Effector CD8-positive, alpha-beta T cell (primary cell): Measurements from ENCODE around the gene ADAMTS17.

Source experiments
- DNase-seq: peaks from one replicate; lab custom pipeline; 2025; lab: John Stamatoyannopoulos, UW

Gene ADAMTS17

DNA sequence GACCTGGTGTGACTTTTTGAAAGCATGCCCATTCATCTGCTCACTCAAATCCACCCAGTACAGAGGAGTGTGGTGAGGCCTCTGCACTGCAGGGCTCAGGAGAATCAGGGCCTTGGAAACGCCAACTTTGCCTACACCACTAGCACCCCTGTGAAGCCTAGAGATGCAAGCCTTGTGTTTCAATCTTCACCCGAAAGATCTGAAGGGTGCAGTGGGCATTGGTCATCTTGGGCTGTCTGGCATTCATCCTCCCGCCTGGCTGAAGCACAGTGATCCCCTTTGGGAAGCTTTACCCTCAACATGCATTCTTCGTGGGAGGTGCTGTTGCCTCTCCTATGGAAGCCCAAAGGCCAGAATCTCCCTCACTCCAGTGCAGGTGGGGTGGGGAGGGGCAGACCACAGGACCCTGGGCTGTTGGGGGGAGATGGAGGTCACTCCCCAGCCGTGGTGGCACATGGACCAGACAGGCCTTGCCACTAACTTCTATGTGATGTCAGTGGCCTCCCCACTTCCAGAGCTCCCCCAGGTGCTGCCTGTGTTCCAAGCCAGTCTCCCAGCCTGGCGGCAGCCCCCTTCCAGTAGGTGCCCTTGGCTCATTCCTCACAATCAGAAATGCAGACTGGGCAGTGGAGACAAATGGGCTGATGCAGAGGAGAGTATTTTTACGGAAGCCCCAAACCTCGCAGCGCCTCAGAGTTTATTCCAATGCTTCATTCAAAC lies 92.5 kb downstream of the ADAMTS17 start:
- no peak for DNase-seq

DNA sequence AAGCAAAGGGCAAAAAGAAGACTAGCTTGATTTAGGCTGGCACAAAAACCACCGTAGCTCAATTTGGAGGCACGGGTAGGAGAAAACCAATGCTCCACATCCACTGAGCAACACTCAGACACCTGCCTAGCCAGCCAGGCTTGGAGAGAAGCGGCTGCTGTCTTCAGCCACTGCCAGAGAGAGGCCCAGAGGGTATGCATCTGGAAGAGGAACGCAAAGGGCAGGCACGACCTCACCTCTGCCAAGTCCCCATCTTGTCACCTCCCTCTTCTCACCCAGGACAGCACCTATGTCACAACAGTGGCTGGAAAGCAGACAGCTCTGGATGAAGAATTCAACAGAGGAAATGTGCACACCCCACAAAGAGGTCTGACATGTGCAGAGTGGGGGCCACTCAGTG lies 93.5 kb downstream of the ADAMTS17 start:
- DNase-seq: no peak

DNA sequence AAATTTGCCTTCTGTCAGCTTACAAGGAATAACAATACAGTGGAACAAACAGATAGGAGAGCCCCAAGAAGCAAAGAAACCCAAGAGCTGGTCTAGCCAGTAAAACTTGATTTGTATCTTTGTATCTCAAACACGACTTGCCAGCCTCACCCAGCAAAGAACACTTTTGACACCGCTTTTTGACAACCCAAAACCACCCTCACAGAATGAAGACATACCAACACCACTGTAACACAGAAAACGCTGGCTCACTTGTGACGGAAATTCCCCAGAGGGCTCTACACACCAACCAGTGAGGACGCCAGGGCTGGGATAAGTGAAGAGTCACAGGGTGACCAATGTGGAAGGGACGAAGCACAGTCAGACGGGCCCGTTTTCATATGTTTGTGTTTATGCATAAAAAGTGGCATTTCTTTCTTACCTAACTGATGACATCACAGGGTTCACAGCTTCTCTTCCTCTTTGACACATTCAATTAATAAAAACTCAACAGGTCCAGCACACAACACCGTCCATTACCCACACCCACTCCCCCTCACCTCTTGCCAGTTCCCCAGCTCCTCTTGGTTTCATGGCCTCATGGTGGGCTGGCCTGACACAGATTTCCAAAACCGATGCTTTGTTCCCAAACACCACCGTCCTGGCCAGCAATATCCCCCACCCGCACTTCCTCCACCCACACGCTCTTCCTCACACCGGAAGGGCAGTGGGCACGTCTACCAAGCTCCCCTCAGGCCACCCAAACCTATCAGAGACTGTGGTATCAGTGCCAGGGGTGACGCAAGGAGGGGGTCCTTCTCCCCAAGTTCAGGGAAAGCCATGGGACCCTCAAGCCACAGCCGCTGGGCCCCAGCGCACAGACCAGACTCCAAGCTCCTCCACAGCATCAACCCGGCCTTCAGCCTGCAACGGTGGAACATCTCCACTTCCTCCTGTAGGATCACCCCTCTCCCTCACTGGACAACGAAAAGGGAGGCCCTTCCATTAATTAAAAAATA lies 94.2 kb downstream of the ADAMTS17 start:
- DNase-seq: no peak

DNA sequence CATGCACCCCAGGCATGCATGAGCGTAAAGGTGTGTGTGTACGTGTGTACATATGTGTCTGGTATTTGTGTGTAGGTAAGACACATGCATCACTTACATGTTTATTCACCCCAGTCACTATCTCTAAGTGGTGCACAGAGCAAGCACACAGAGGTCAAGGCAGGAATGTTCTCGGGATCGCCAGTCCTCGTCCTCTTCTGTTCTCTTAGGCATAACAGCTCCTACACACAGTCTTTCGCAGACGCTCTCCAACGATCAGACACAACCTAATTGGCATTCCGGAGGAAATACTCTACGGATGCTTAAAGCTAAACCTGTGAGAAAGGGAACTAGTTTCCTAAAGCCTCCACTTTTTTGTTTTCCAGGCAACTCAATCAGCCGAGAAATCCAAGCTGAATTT lies 95.9 kb downstream of the ADAMTS17 start:
- no peak for DNase-seq

DNA sequence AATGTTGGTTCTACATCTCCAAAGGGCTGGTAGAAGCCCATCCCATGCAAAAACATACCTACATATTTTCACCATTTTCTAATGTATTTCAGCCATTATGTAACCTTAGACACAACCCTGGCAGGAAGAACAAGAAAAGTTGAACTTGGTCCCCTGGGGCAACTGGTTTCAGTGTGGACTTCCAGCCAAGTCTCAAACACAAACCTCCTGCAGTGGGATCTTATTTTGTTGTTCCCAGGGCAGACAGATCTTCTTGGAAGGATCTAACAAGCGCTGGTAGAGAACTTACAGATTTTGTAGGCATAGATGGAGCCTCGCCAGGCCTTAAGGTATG lies 96.3 kb downstream of the ADAMTS17 start:
- DNase-seq: no peak

DNA sequence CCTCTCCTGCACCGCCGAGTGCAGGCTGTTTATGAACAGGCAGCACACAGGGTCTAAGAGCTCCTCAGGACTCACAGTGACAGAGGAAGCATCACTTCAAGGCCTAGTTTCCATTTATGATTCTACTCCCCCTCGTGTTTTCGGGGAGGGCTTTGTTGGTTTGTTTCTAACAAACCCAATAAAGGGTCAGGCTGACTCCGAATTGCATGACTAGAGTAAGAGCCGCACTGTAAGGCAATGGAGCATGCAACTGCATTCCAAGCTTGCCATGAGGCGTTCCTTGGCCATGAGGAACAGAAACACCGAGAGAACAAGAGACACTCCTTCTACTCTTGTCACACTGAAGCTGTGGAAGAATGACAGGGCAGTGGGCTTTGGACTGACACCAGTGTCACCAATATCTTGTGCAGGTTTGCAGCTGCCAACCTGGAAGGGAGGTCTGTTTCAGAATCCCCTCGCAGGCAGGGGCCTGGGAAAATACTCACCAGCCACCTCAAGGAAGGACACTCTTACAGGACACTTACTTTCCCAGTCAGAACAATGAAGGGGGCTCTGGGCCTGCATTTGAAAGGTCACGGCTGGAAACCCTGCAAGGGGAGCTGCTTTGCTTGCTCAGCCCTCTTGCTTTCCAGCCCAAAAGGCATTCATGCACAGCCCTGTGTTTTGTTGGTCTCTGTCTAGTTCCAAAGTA lies 96.8 kb downstream of the ADAMTS17 start:
- no peak for DNase-seq

DNA sequence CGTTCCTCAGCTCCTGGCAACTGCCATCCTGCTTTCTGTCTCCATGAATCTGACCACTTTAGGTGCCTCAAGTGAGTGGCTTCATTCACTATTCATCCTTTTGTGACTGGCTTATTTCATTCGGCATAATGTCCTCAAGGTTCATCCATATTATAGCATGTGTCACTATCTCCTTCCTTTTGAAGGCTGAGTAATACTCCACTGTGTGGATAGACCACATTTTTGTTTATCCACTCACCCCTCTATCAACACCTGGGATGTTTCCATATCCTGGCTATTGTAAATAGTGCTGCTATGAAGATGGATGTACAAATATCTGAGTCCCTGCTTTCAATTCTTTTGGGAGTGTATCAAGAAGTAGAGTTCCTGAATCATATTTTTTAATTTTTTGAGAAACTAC lies 98.8 kb downstream of the ADAMTS17 start:
- no peak for DNase-seq

DNA sequence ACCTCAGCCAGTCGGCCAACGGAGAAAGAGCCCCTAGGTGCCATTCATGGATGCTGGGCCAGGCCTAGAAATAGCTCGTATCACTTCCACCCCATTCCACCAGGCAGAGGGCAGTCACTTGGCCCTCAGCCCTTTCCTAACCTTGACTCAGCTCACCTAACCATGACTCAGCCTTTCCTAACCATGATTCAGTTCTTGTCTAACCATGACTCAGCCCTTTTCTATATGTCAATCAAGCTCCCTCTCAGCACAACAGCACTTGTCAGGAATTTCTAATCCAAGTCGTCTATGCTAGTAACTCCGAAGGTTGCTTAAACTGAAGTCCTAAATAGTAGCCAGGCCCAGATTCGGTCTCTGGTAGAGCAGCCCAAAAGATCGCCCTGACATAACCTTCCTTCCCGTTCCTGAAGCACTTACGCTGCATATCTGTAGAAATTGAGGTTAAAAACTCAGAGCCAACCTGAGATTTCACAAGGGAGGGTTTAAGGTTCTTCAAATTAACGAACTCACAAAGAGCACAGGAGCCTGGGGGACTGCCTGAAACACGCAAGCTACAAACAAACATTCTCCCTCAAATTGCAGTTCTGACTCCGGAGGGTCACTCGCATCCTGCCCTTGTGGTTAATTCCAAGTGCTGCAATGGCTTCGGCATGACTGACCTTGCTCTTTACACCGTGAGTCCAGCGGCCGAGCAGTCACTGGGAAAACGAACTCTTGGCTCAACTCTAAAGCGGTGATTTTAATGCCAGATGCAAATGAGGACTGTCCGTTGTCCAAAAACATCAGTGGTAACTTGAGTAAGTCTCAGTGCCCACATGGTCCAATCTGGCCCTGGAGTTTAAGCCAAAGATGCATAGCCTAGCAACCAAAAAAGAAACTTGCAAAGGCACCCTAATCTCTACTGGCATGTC lies 99.9 kb downstream of the ADAMTS17 start:
- no peak for DNase-seq

DNA sequence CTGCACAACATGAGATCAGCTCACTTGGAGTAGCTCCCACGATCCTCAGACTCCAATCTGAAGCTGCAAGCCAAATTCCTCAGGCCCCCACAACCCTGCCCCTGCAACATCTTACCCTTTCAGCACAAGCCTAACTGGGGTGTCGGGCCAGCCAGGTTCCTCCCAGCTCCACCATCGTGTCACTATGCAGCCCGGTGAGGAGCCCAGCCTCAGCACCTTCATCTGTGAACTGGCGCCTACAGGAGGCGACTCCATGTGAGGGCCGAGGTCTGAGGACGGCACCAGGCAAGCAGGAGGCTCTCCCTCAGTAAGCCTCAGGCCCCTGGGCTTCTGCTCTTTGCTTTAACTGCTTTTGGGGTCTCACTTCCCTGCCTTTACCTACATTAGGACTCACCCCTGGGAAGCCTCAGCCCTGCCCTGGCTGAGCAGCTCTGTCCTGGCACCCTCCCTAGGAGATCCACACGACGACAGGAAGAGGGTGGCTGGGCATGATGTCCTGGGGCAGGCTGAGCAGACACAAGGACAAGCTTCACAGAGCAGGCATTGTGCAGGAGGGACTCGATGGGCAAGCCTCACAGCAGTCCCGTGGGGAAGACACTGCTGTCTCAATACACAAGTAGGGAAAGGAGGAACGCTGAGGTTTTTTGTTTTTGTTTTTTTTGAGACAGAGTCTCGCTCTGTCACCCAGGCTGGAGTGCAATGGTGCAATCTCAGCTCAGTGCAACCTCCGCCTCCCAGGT lies 104.6 kb downstream of the ADAMTS17 start:
- no peak for DNase-seq

DNA sequence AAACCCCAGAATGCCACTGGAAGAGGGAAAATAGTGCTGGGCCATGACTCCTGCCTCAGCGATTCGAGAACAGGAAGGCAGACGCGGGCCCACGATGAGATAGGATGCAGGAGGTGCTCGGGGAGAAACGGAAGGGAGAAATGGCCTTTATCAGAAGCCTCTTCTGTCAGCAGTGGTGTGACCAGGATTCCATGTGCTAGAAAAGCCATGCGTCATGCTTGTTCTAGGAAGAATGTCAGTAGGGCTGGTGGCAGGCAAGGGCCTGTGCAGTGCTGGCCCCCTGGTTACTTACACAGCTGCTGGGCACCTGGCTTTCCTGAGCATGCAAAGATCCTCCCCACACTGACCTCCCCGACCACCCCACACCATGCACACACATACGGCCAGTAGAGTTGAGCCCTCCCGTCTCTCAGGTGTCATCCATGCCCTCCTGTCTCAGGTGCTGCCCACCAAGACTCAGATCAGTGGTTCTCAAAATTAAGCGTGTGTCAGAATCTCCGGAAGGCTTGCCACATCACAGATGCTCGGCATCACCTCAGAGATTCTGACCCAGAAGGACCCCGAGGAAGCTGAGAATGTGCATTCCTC lies 106.7 kb downstream of the ADAMTS17 start:
- DNase-seq: no peak

DNA sequence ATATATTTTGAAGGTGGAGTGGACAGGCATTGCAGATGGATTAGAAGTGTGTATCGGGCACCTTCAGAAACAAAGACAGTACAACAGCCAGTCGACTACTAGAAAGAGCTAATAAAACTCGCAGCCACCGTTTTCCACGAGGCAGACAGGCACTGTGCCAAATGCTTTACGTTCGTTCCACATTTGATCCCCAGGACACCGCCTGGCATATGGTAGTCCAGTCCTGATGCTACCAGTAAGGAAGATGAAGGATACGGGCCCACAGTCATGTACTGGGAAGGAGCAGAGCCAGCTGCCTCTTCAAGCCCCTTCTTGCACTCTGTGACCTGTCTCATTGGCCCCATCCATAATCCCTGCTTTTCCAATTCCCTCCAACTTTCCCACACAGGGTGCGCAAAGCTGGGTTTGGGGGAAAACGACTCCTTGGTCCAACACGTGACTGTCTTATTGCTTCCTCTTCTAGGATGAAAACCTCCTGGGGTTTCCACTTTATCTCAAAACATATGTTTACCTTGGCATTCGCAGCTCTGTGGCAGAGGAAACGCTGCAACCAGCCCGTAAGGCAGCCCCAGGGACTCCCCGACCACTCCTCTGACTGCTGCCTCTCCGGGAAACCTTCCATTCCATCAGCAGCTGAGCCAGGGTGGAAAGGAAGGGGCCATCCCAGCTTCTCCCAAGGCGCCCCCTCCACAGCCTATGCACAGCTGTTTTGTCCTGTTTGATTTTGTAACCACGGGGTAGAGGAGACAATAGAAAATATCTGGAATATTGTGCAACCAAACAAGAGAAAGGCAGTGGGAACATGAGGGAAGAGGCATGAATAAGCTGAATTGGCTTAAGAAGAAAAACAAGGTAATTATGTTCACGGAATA lies 107.4 kb downstream of the ADAMTS17 start:
- DNase-seq: no peak

DNA sequence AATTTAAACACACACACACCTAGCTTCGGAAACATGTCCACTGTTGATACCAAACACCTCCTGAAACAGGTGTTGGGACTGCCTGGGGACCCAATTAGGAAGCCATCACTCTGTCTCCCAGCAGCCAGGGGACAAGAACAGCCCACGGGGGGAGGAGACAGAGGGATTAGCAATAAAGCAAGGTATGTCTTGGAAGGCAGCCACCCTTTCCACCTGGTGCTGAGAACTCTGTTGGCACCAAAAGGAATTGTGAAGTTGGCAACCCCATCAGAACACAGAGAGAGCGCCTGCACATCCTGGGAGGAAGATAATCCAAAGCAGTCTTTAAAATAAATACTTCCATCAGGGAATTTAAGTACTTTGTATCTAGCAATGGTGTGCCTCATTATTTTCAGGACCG lies 111.0 kb downstream of the ADAMTS17 start:
- DNase-seq: no peak

DNA sequence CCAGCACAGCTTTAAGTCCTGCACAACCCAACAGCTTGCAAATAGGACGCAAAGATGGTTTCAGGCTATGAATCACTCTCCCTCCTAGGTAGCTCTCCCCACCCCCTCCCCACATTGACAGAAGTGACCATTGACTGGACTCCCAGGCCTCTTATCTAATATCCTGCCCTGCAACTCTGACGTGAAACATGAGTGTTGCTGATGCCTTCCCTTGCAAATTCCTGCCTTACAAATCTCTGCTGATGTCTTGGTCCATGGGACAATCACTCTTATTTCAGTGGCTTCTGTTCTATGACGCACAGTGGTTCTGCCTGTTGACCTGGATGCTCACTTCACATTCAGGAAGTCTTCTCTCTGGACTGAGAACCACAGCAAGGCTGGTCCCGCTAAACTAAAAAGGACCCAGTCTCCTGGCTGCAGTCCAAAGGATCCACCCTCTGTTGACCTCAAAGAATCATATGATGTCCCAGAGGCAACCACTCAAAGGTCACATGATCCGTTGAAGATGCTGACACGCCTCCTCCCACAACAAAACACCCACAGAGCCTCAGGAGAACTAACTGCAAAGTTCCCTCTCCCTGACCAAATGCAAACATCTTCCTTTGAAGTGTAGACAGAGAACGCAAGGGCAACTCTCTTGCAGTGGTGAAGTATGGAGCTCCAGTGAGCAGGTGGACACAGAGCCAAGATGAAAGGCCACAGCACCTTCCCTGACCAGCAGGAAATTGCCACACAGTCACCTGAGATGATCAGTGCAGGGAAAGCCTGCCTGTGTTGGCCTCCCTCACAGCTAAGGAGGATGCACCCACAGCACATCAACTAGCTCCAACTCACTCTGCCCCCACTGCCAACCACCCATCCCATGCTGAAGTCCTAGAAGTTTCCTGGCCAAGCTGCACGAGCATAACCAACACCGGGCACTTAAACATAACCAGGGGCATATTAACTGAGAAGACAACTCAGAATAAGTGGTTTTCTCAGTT lies 112.3 kb downstream of the ADAMTS17 start:
- peak; percentile 27 for DNase-seq

DNA sequence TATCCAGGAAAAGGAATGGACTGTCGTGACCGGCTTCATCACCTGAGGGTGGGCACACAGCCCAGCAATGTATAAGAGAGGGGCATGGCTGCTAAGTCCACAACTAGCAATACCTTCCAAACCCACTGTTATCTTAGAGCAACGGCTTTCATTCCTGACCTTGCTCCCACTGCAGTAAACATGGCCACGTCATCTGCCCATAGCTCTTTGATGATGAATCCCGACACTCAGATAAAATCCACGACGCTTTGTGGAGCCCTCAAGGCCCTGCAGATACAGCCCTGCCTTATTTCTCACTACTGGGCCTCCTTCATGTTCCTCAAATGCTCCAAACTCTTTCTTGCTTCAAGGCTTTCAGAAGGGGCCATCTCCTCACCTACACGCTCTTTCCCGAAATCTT lies 114.0 kb downstream of the ADAMTS17 start:
- DNase-seq: no peak

DNA sequence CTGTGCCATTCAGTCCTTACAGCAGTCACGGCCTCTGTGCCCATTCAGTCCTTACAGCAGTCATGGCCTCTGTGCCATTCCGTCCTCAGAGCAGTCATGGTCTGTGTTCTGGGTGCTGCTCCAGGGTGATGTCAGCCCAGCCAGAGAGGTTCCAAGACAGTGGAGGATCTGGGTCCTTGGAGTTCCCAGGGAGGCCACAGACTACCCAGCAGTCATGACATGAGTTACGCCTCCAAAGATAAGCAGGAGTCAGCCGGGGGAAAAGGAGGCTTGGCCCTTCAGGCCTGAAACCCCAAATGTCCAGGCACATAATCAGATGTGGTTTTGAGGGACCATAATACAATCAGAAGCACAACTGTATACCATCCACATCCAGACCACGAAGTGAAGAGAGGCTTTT lies 115.7 kb downstream of the ADAMTS17 start:
- no peak for DNase-seq

DNA sequence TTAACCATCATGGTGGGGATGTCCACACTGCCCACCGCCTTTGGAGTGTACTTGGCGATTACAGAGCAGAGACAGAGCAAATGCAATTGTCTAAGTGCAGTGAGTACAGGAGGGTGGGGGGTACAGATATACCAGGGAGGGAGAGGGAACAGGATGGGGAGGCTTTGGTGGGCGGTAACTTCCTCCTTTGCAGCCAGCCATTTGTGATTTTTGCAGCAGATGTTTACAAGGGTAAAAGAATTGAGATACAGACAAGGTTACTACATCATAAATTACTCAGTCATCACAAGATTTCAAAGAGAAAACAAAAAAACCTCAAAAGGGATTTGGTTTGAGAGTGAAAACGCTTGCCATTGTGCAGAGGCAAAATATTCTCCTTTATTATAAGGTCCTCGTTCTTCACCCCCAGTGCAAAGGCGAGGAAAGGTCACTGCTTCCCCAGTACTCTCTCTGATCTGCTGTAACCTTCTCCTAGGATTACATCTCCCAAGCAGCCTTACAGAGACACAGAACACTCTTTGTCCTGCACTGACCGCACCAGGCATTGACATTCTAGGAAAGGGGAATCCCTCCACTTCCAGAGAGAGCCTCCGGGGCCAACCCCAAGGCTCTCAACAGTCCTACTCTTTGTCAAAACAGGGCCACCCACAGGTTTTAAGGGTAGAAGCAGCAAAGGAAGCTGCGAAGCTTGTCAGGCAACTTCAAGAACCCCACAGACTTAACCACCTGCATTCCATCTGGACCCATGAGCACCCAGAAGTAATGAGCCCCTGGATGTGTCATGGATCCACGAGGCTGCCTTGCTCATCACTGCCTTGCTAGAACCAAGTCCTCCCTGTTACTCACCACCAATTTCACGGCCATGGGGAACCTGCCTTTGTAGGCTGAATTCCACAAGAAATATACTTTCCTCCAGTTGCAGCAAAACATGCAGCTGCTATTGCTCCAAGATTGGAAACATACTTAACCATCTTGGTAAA lies 117.3 kb downstream of the ADAMTS17 start:
- DNase-seq: no peak

DNA sequence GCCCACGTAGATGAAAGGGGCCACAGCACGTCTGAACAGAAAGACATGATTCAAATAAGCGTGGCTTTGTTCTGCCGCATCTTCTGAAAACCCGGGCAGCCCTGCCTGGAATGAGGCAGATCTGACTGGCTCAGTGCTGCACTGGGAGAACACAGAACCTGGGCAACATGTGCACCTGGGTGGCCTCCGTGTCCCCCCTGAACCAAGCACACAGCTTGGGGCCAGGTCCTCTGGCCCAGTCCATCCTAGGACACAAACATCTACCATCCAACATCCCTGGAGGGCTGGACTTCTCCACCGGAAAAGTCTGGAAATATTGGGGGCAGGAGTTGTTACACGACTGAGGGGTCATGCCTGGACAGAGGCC lies 119.4 kb downstream of the ADAMTS17 start:
- no peak for DNase-seq
